Natural killer cell (primary cell): ENCODE data around the gene DPP9. TPM values are rescaled to one million over a fixed set of nuclear protein-coding genes. Genes with fewer than 3 reads are reported as not detected.

Experiments used
- ATAC-seq, 3 donors: fragments of 150-1000 bp in 2 of 3; fragments of 200-7000 bp in 1 of 3; cut with Tn5 transposase; 1 replicate in 1 of 3; 2 replicates in 2 of 3; pipeline ENCODE4 v1.10.0; 2021; ENCODE audit warnings: mild to moderate bottlenecking in 2 of 3, moderate library complexity in 2 of 3
- DNase-seq, 2 donors: peaks; one replicate each; pipeline versions ENCODE4 v3.0.0 to v3.0.0-alpha.2; 2013 to 2021; ENCODE audit warnings: mixed read lengths in 1 of 2
- H3K27ac ChIP-seq: one replicate; pipeline ENCODE4 v1.5.1; 2013; ENCODE audit warnings: mild to moderate bottlenecking, low read length
- H3K27me3 ChIP-seq: one replicate; pipeline ENCODE4 v1.6.1; 2013; ENCODE audit warnings: low read length; ENCODE audit not compliant: control insufficient read depth, insufficient read depth
- H3K36me3 ChIP-seq: one replicate; pipeline ENCODE4 v1.6.1; 2013; ENCODE audit warnings: low read length; ENCODE audit not compliant: control insufficient read depth, insufficient read depth
- H3K4me1 ChIP-seq: one replicate; pipeline ENCODE4 v1.6.1; 2013; ENCODE audit warnings: low read length; ENCODE audit not compliant: control insufficient read depth, insufficient read depth
- H3K4me3 ChIP-seq: one replicate; pipeline ENCODE4 v1.5.1; 2013; ENCODE audit warnings: low read length
- H3K9me3 ChIP-seq: one replicate; pipeline ENCODE4 v1.6.1; 2013; ENCODE audit warnings: low read length; ENCODE audit not compliant: control insufficient read depth, insufficient read depth
- H3K27ac Mint-ChIP-seq, 2 donors: one replicate each; pipeline ENCODE4 v1.8.0; 2022; ENCODE audit warnings: mild to moderate bottlenecking in 2 of 2, mixed read lengths in 2 of 2, moderate library complexity in 1 of 2
- H3K27me3 Mint-ChIP-seq, 2 donors: one replicate each; pipeline ENCODE4 v1.8.0; 2022; ENCODE audit warnings: low read depth in 2 of 2, mixed read lengths in 2 of 2
- H3K36me3 Mint-ChIP-seq: one replicate; pipeline ENCODE4 v1.8.0; 2022; ENCODE audit warnings: mixed read lengths
- H3K4me1 Mint-ChIP-seq, 2 donors: one replicate each; pipeline ENCODE4 v1.8.0; 2022; ENCODE audit warnings: mixed read lengths in 2 of 2
- H3K4me3 Mint-ChIP-seq: one replicate; pipeline ENCODE4 v1.8.0; 2022; ENCODE audit warnings: mild to moderate bottlenecking, moderate library complexity, mixed read lengths
- H3K9me3 Mint-ChIP-seq, 2 donors: one replicate each; pipeline ENCODE4 v1.8.0; 2022; ENCODE audit warnings: mixed read lengths in 2 of 2
- WGBS: methylation state at CpG from one replicate; pipeline ENCODE4 v1.1.7; 2013; ENCODE audit warnings: missing lambda C conversion rate; ENCODE audit not compliant: insufficient coverage; 5-methylcytosine and 5-hydroxymethylcytosine counted together
- intact Hi-C: fragments of 100-400 bp; cut with micrococcal nuclease; formaldehyde crosslinking; loops from one replicate; pipeline ENCODE4 v1.14.2; 2022
- total RNA-seq, 4 donors: library from RNA; stranded (reverse); fragments of 120-200 nt in 1 of 4; gene quantifications; one replicate each; pipeline versions ENCODE4 v1.2.3 to v1.2.4, GENCODE V29; 2013 to 2022
- TF ChIP-seq, protein P1 (sequence below): fragments of 200-600 bp; IDR thresholded peaks from one replicate; pipeline ENCODE4 v1.8.0; 2022; ENCODE audit warnings: antibody characterized with exemption

The DPP9 gene
- total RNA-seq, 3 donors from 2014 or later (not counting 1 experiment from before 2014, with no cell fraction given) = 133 to 183 (median 165) TPM

DNA sequence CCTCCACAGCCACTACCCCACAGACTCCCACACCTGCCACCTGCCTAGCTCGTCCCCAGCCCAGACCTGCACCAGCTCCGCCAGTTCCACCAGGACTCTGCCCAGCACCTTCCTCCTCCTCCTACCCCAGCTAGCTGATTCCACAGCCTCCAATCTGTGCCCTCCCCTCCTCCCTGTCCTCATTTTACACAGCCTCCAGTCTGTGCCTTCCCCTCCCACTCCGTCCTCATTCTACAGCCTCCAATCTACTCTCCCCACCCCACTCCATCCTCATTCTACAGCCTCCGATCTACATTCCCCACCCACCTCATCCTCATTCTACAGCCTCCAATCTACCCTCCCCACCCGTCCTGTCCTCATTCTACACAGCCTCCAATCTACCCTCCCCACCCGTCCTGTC, 60.8 kb downstream of the DPP9 start:
- Mint-ChIP-seq H3K27me3 (no peaks in the 10 kb centered on the region), H3K4me1 (peaks cover 10 to 22% of the 10 kb centered on the region in 2 donors), H3K9me3 (no peaks in the 10 kb centered on the region), H3K4me3 (no peak overlapping the region), H3K36me3 (no peaks in the 10 kb centered on the region), H3K27ac (no peak overlapping the region)
- 92% methylated on average over 6 of the region's 6 CpGs for WGBS
- Histone ChIP-seq H3K27ac (no peak overlapping the region), H3K36me3 (peaks cover 37% of the 10 kb centered on the region), H3K4me3 (no peak overlapping the region), H3K27me3 (no peaks in the 10 kb centered on the region), H3K4me1 (peaks cover 12% of the 10 kb centered on the region), H3K9me3 (no peaks in the 10 kb centered on the region)
- intact Hi-C loops = no loop called here
- DNase-seq (no peak), ATAC-seq (no peak)
- TF ChIP-seq, protein P1, sequence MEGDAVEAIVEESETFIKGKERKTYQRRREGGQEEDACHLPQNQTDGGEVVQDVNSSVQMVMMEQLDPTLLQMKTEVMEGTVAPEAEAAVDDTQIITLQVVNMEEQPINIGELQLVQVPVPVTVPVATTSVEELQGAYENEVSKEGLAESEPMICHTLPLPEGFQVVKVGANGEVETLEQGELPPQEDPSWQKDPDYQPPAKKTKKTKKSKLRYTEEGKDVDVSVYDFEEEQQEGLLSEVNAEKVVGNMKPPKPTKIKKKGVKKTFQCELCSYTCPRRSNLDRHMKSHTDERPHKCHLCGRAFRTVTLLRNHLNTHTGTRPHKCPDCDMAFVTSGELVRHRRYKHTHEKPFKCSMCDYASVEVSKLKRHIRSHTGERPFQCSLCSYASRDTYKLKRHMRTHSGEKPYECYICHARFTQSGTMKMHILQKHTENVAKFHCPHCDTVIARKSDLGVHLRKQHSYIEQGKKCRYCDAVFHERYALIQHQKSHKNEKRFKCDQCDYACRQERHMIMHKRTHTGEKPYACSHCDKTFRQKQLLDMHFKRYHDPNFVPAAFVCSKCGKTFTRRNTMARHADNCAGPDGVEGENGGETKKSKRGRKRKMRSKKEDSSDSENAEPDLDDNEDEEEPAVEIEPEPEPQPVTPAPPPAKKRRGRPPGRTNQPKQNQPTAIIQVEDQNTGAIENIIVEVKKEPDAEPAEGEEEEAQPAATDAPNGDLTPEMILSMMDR = no peak

DNA sequence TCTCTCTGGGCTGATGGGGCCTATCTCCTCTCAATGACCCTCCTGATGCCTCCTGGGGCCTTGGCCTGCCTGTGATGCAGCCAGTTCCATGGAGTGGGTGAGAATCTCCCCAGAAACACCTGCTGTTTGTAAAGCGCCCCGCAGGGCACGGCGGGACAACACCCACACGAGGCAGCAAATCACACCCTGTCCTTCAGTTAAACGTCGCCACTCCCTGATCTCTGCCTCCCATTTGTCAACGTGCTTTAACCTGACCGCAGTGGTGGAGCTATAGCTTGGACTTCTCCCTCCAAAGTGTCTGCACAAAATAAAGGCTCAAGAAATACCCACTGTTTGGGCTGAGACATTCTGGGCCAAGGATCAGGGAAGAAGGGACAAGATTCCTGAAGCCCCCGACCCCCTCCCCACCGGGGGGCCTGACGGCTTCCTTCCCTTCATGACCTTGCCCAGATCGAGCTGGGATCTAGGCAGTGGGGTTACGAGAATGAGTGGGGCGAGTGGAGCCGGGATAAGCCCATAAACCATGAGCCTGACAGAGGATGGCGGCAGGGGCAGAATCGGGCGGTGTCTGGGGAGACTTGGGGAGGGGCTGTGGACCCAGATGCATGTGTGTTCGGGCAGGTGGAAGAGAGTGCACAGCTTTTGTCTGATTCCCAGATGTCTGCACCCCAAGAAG, 61.5 kb downstream of the DPP9 start:
- Histone ChIP-seq H3K27ac (no peak overlapping the region), H3K4me1 (peaks cover 19% of the 10 kb centered on the region), H3K4me3 (no peak overlapping the region), H3K36me3 (peaks cover 39% of the 10 kb centered on the region), H3K9me3 (no peaks in the 10 kb centered on the region), H3K27me3 (no peaks in the 10 kb centered on the region)
- no peak overlapping the region for H3K4me3 Mint-ChIP-seq
- H3K27me3 Mint-ChIP-seq = no peaks in the 10 kb centered on the region
- 94% methylated on average over 20 of the region's 20 CpGs for WGBS
- DNase-seq (no peak), ATAC-seq (no peak)
- no peak overlapping the region for H3K27ac Mint-ChIP-seq
- TF ChIP-seq, protein P1 = no peak
- peaks cover 13 to 29% of the 10 kb centered on the region in 2 donors for H3K4me1 Mint-ChIP-seq
- H3K36me3 Mint-ChIP-seq = no peaks in the 10 kb centered on the region
- no peaks in the 10 kb centered on the region for H3K9me3 Mint-ChIP-seq
- intact Hi-C loops = no loop called here

DNA sequence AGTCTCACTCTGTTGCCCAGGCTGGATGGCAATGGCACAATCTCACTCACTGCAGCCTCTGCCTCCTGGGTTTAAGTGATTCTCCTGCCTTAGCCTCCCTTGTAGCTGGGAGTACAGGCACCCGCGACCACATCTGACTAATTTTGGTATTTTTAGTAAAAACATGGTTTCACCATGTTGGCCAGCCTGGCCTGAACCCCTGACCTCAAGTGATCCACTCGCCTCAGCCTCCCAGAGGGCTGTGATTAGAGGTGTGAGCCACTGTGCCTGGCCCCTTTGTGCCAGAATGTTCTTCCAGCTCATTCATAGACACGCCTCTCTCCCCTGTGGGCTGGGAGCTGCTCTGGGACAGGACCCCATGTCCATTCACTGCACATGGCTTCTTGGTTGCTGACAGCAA, 62.6 kb downstream of the DPP9 start:
- no peaks in the 10 kb centered on the region for H3K9me3 ChIP-seq
- Mint-ChIP-seq H3K36me3 (no peaks in the 10 kb centered on the region), H3K4me1 (peaks cover 17 to 34% of the 10 kb centered on the region in 2 donors), H3K27me3 (no peaks in the 10 kb centered on the region), H3K4me3 (no peak overlapping the region), H3K9me3 (no peaks in the 10 kb centered on the region), H3K27ac (peak overlapping the region in 1 of 2 donors; percentile 25)
- 84% methylated on average over 4 of the region's 4 CpGs for WGBS
- no peak overlapping the region for H3K27ac ChIP-seq
- H3K27me3 ChIP-seq = no peaks in the 10 kb centered on the region
- ATAC-seq (no peak), DNase-seq (no peak)
- H3K36me3 ChIP-seq = peaks cover 39% of the 10 kb centered on the region
- H3K4me3 ChIP-seq = no peak overlapping the region
- peaks cover 30% of the 10 kb centered on the region for H3K4me1 ChIP-seq
- intact Hi-C loops = no loop called here
- TF ChIP-seq, protein P1 = no peak
